AG20443 (cell line): Measurements from ENCODE around the gene TMEM107.

ENCODE experiments used
- DNase-seq: peaks from one replicate; pipeline ENCODE4 v3.0.0; 2012; ENCODE audit warnings: low spot score, mixed read lengths

The TMEM107 gene

GRCh38 chr17:8137645-8138373 lies 38.4 kb downstream of the TMEM107 start:
- DNase-seq, result no peak

GRCh38 chr17:8133941-8134340 lies 42.2 kb downstream of the TMEM107 start:
- DNase-seq, result no peak

DNA sequence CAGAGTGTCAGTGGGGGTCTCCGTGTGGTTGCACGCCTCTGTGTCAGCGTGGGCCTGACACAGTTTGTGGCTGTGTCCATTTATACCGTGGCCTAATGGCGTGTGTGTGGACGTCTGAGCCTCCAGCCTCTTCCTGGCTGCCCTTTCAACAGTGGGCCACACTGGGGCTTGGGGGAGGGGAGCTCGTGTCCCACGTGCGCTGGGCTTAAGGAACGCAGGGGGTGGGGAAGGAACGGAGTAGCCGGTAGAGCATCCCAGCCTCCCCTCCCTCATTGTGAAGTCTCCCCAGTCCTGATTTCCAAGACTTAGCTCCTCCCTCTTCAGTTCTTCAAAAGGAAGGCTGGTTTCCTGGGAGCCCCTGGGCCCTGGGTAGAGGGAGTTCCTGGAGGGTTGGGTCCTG lies 42.8 kb downstream of the TMEM107 start:
- DNase-seq, result no peak

- no peak for DNase-seq
These were observed 44.2 kb downstream of the TMEM107 start for GRCh38 chr17:8131844-8132441.

GRCh38 chr17:8128125-8128784 lies 47.9 kb downstream of the TMEM107 start:
- no peak for DNase-seq

- peak; percentile 63 for DNase-seq
These were observed 49.6 kb downstream of the TMEM107 start for GRCh38 chr17:8126491-8127066.

- no peak for DNase-seq
These were observed 50.2 kb downstream of the TMEM107 start for GRCh38 chr17:8125947-8126490.

DNA sequence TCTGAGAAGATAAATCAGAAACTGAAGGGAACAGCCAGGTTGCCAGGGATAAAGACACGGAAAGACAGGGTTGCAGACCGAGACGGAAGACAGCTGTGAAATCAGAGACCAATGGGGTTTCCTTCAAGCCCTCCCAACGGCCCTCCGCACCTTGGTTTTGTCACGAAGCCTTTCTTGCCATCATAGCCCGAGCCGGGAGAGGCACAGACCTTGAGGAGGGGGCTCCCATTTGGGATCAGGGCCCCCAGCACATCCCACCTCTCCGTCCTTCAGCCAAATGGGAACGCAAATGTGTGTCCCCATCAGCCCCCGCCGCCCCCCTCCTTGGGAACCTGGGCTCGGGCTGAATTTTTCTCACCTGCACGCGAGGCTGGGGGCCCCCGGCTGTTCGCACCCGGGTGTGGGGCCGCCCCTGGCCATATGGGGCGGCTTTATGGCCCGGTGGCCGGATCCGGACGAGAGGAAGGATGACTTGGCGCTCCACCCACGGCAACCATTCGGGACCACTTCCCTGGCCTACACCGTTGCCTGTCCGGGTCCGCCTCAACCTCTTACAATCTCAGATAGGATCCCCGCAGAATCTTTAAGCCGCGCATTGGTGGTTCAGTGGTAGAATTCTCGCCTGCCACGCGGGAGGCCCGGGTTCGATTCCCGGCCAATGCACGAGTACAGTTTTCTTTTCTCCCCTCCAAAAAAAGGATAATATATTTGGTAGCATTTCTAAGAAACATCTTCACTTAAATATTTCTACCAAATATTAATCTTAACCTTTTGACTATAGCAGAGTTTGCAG lies 50.8 kb downstream of the TMEM107 start:
- peak; percentile 70 for DNase-seq

DNA sequence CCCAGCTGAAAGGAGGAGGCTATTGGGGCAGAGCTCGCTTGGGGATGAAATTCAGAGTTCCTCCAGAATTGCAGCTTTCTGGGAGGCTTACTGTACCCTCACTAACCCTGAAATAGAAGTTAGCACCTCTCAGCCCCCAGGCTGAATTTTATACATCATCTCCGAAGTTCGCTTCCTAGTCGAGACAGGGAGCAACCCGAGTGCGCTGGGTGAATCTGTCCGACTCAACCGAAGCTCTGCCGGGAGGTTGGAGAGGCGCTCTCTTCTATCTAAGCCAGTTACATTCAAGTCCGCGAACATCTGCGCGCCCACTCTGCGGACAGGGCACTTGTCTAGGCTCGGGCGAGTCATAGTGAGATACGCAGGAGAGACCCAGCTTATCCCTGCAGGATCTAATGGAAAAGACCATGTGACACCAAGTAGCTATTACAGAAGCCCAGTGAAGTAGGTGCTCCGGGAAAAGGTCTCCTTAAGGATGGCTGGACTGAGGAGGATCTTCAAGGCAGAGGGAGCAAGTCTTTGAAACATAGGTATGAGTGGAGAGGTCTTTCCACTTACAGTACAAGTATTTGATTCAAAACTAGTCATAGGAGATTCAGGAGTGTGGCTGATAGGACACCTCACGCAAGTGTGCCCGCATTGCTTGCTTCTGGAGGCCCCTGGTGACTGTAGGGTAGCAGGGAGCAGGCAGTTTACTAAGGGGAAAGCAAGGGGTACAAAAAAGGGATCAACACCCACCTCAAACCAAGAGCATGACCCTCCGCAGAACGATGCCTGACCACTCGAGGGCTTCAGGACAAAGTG lies 51.6 kb downstream of the TMEM107 start:
- no peak for DNase-seq

DNA sequence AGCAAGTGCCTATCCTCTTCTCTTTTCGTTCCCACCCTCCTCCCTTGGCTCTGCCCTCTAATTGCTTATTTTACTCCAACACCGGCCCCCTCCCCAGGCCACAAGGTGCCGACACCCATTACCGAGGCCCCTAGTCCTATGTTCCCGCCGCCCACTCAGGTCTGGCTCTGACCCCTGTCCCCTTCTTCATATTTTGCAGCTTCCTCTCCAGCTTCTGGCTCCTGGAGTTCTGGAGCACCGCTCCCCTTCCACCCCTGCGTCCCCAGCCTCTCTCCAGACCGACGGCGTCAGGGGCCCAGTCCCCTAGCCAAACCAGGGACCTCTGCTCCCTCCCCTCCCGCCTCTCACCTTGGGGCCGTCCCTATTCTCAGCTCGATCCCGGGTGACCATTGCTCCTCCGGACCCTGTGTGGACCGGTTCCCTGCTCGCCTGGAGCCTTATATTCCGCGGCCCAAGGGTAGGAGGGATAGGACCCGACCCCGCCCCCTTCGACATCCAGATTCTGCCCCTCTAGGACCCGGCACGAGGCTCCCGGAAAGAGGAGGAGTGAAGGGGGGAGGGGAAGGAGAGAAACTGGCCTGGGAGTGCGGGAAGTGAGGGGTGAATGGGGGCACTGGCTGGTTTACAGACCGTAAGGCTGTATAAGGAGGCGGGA lies 52.4 kb downstream of the TMEM107 start, which contains the start of gene HES7:
HES7 (minus strand) TSS at position 412 of the 655 bp plus-strand sequence; CDS start at position 390, 22 bp downstream.
- no peak for DNase-seq

GRCh38 chr17:8122924-8123694 lies 53.1 kb downstream of the TMEM107 start:
- no peak for DNase-seq
